ENCODE measurements around the gene TMEM201. TPM values are rescaled to one million over a fixed set of nuclear protein-coding genes. Genes with fewer than 3 reads are reported as not detected.
"Not testable (repeated sequence)": the region's sequence is repeated elsewhere in the genome, so short reads cannot be mapped to it uniquely, and the experiment has no call there.

TMEM201 gene
- total and polyA plus RNA-seq, 11 donors, result 13.1 to 24.8 (median 18.5) TPM

GRCh38 chr1:9558946-9559545 lies 29.7 kb upstream of the TMEM201 start:
- Histone ChIP-seq H3K27ac (peak overlapping the region in 8 of 12 donors; percentile 10 to 76 (median 59)), H3K9me3 (no peaks in the 10 kb centered on the region), H3K36me3 (peaks cover 0 to 40% (median 18%) of the 10 kb centered on the region in 9 donors), H3K4me1 (peaks cover 3 to 50% (median 32%) of the 10 kb centered on the region in 12 donors), H3K27me3 (no peaks in the 10 kb centered on the region), H3K4me3 (no peak overlapping the region)
- ATAC-seq (peak in 1 of 4 donors; percentile 9), DNase-seq (no peak)
- no peak for TF ChIP-seq POLR2A (IDR thresholded peaks at IDR 0.05)
- TF ChIP-seq CTCF (IDR thresholded peaks at IDR 0.05), result no peak
- intact Hi-C loops (cut with DNase I), result no loop called here
- 47 to 56% (median 51%) methylated on average over 11 of the region's 11 CpGs for WGBS, 4 donors

GRCh38 chr1:9559673-9560072 lies 29.0 kb upstream of the TMEM201 start:
- Histone ChIP-seq H3K4me1 (peaks cover 3 to 50% (median 29%) of the 10 kb centered on the region in 12 donors), H3K9me3 (no peaks in the 10 kb centered on the region), H3K4me3 (no peak overlapping the region), H3K27ac (peak overlapping the region in 4 of 12 donors; percentile 13 to 76 (median 69)), H3K27me3 (no peaks in the 10 kb centered on the region), H3K36me3 (peaks cover 0 to 35% (median 14%) of the 10 kb centered on the region in 9 donors)
- TF ChIP-seq POLR2A (IDR thresholded peaks at IDR 0.05) (no peak), CTCF (IDR thresholded peaks at IDR 0.05) (no peak)
- DNase-seq (no peak), ATAC-seq (no peak)
- intact Hi-C loops (cut with DNase I), result no loop called here
- WGBS, 4 donors, result 65 to 68% (median 68%) methylated on average over 5 of the region's 5 CpGs

- intact Hi-C loops (cut with DNase I); H3K4me3 ChIP-seq; H3K27me3 ChIP-seq; ATAC-seq; DNase-seq; H3K9me3 ChIP-seq: not testable (repeated sequence)
- Histone ChIP-seq H3K27ac (peak overlapping the region in 5 of 12 donors; percentile 13 to 76 (median 37)), H3K36me3 (peaks cover 0 to 35% (median 14%) of the 10 kb centered on the region in 9 donors), H3K4me1 (peaks cover 3 to 50% (median 29%) of the 10 kb centered on the region in 12 donors)
- WGBS, 4 donors, result 93 to 96% (median 93%) methylated on average over 17 of the region's 17 CpGs
Observed at GRCh38 chr1:9560090-9560489, 28.6 kb upstream of the TMEM201 start.

- DNase-seq (peak in 2 of 5 donors; percentile 46 to 52), ATAC-seq (peak; percentile 62 to 90 (median 81))
- 16 to 31% (median 18%) methylated on average over 3 of the region's 3 CpGs for WGBS, 4 donors
- intact Hi-C loops (cut with DNase I), result no loop called here
- Histone ChIP-seq H3K4me3 (peak overlapping the region in 2 of 12 donors; percentile 0 to 15), H3K9me3 (no peaks in the 10 kb centered on the region), H3K27ac (peak overlapping the region in 8 of 12 donors; percentile 7 to 80 (median 50)), H3K4me1 (peaks cover 3 to 43% (median 29%) of the 10 kb centered on the region in 12 donors), H3K36me3 (peaks cover 0 to 22% (median 7%) of the 10 kb centered on the region in 9 donors), H3K27me3 (no peaks in the 10 kb centered on the region)
- TF ChIP-seq POLR2A (IDR thresholded peaks at IDR 0.05) (no peak), CTCF (IDR thresholded peaks at IDR 0.05) (no peak)
Observed at GRCh38 chr1:9561429-9561828, 27.3 kb upstream of the TMEM201 start.

Data from heart left ventricle (tissue), 16 donors.